ENCODE measurements around the gene P4HA2.

Gene P4HA2

GRCh38 chr5:132264546-132265335 lies 37.1 kb upstream of the P4HA2 start:
- no peak for DNase-seq (ENCODE audit: low read depth)

DNA sequence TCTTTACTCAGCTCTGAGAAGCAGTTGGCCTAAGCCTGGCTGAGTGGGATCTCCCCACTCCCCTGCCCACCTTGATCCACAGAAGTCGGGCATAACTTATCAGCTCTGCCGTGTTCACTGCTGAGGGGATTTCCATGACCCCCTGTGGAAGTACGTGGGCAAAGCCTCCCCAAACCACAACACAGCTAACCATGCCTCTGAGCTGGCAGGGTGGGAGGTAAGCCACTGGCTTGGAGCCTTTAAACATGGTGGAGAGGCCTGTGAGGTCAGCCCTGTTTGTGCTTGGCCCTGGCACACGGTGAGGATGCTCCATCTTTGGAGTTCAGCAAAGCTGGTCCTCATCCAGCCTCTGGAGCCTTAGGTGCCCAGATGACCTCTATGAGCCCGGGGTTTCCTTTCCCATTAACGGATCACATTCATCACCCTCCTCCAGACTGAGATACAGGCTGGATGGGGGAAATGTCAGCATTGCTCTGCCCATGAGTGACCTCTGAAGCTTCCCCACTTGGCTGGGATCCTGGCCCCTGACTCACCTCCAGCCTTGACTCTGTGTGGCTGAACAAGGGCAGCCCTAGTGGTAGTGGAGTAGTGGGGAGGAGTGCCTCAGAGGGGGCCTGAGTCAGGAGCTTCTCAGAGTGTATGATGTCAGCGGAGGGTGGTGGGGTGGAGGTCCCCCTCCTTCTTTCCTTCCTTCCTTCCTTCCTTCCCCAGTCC lies 36.1 kb upstream of the P4HA2 start:
- DNase-seq (ENCODE audit: low read depth) = no peak

GRCh38 chr5:132262882-132263547 lies 35.4 kb upstream of the P4HA2 start:
- no peak for DNase-seq (ENCODE audit: low read depth)

DNA sequence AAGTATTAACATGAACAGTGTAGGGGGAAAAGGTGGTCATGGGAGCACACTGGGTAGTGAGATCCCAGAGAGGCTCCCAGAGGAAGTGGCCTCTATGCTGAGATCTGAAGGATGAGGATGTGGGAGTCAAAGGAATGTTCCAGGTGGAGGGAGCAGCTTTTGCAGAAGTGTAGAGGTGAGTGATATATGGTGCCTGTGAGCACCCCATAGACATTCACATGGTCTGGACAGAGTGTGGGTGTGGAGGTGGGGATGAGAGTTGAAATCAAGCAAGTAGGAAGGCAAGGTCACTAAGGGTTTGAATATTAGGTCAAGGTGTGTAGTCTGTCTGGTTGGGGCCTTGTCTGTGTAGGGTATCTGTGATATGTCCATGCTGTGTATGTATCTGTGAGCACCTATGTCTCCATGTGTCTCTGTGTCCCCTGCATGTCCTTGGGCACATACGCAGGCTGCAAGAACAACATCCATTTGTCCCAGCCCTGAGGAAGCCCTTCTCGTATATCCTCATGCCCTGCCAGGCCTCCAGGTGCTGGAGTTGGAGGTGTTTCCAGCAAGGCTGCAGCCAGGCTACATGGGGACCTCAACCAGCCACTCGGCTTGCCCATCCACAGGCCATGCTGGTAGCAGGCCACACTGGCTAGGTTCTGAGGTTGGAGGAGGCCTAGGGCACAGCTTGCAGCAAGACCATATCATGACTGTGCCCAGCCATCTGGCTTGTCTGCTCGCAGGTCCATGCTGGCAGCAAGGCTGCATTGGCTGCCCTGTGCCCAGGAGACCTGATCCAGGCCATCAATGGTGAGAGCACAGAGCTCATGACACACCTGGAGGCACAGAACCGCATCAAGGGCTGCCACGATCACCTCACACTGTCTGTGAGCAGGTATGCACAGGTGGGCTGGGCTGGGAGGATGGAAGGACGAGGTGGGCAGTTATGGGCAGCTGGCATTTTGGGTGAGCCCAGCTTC lies 34.5 kb upstream of the P4HA2 start:
- no peak for DNase-seq (ENCODE audit: low read depth)

DNA sequence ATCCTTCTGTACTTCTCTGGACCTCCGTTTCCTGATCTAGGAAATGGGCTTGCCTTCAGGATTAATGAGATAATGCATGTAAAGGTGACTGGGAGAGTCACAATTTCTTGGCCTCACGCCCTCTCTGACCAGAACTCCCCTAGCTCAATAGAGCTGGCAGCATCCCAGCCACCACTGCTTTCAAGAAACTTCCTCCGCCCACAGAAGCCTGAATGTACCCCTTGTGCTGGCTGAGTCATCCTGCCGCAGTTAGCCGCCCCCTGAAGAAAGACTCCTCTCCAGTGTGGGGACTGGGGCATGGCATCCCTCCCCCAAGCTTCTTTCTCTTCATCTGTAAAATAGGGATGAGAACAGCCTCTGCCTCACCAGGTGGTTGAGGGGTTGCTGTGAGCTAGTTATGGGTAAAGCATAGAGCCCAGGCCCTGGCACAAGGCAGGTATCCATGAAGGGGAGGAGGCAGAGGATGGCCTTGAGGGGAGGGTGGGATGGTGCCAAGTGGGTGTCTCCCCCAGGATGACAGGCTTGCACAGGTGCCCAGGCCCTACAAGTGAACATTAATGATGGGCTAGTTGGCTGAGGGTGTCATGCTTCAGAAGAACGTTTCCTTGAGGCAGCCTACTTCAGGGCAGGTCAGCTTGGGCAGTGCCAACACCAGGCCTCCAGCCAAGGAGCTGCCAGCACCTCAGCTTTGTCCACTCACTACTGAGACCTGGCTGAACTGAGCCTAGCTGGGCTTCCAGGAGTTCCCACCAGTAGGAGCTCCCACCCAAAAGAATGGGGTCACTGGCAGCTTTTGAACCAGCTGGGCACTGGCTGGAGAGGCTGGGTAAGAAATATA lies 33.3 kb upstream of the P4HA2 start:
- DNase-seq (ENCODE audit: low read depth) = no peak

- DNase-seq (ENCODE audit: low read depth) = no peak
Measured at GRCh38 chr5:132260051-132260450, 32.4 kb upstream of the P4HA2 start.

DNA sequence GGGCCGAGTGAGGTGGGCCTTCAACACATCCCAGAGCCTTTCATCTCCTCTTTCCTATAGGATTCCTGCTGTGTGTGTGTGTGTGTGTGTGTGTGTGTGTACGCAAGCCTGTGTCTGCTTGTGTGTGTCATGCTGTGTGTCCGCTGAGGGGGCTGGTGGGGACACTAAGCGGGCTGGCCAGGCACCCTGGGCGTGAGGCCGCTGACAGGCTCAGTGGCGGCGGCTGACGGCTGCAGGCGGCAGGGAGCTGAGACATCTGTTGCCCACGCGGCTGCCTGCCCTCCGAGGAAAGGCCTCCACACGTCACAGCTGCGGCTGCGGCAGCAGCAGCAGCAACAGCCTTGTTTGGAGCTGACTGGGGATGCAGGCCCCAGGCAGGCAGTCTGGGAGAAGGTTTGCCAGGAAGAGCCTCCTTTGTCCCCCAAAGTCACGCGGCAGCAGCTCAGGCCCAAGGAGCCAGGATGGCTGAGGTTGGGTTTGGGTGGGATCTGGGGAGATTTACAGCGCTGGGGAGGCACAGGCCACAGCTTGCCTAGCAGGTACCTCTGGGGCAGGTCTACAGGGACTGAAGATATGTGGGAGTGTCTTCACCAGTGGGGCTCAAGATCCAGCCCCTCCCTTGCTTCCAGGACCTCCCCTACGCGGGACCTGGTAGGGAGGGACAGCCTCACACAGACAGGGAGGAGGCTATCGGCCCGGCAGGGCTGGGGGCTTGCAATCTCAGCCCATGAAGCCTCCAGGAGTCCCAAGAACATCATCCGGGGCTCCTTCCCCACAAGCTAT lies 31.6 kb upstream of the P4HA2 start:
- no peak for DNase-seq (ENCODE audit: low read depth)

DNA sequence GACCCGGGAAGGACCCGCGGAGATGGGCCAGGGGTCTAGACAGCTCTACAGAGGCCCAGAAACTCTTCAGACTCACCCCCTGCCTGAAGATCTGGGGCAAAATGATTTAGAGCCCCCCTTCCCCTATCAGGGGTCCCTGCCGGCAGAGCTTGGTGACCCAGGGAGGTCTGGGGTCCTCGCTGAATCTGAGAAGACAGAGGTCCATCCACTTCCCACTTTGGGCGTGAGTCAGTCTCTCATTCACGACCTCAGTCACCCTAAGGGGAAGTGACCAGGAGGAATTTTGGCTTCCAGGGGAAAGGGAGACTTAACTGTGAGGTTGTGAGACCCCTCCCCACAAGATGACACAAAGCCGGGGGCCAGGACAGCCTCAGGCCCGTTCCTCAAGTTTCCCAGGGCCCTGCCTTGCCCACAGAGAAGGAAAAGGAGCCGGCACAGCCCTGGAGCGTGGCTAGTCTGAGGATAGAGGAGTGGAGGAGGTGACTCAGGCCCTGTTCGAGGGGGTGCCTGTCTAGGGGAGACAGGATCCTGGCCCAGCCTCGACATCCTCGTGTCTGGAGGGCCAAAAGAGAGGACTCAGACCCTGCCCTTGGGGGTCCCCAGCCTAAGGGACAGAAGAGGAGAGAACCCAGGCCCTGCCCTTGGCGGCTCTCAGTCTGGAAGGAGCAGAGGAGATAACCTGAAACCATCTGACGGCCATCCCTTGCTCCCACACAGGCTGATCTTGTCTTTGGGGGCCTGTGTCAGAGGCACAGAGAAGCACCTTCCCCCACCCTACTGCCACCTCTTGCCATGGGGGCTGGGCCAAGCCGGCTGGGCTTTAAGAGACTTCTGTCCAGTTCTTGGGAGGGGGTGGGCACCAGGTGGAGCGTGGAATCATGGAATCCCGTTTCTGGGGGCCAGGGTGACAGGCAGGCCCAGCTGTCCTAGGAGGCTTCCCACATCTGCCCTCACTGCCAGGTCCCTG lies 30.7 kb upstream of the P4HA2 start:
- DNase-seq (ENCODE audit: low read depth) = no peak

- no peak for DNase-seq (ENCODE audit: low read depth)
Measured at GRCh38 chr5:132257131-132258101, 29.8 kb upstream of the P4HA2 start, which contains the start of gene PDLIM4. Gene PDLIM4, plus strand, starts transcription at chr5:132257696. Its CDS starts 39 bp downstream, at chr5:132257735.

- DNase-seq (ENCODE audit: low read depth) = no peak
Measured at GRCh38 chr5:132256783-132257130, 29.1 kb upstream of the P4HA2 start.

GRCh38 chr5:132256086-132256782 lies 28.6 kb upstream of the P4HA2 start:
- no peak for DNase-seq (ENCODE audit: low read depth)

GRCh38 chr5:132254321-132254977 lies 26.8 kb upstream of the P4HA2 start:
- DNase-seq (ENCODE audit: low read depth) = no peak

GRCh38 chr5:132253452-132254320 lies 26.0 kb upstream of the P4HA2 start:
- no peak for DNase-seq (ENCODE audit: low read depth)

- DNase-seq (ENCODE audit: low read depth) = no peak
Measured at GRCh38 chr5:132253008-132253441, 25.4 kb upstream of the P4HA2 start.

DNA sequence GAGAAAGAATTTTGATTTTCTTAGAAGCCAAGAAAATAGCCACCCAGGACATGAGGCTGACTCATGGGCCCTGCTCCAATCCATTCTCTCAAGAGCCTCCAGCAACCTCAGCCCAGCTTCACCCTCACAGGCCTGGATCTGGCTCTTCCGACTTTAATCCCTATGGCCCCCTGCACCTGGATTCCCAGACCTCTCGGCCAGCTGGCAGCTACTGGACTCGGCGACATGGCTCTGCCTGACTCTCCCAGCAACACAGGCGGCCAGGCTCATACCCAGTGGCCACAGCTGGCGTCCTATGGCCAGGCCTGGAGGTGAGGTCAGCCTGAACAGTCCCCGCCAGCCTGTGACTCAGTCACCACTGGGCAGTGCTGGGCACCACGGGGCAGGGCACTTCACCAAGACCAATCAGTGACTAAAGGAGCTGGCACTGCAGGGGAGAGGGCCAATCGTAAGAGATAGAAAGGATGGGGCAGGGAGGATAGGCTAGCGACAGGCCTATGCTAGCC lies 23.6 kb upstream of the P4HA2 start:
- no peak for DNase-seq (ENCODE audit: low read depth)

Data from stimulated activated CD8-positive, alpha-beta memory T cell treated with anti-CD3 and anti-CD28 coated beads, Interleukin-12 subunit alpha, Interleukin-12 subunit beta, amount 100 ng/mL, for 1 hour (primary cell).